Measurements from ENCODE around the gene MEMO1. TPM values are rescaled to one million over a fixed set of nuclear protein-coding genes. Genes with fewer than 3 reads are reported as not detected.

The MEMO1 gene
- total RNA-seq, 1 donor from 2014 or later, result 35.0 TPM

- Histone ChIP-seq H3K36me3 (ENCODE audit: control insufficient read depth, insufficient read depth, low read length) (no peaks in the 10 kb centered on the region), H3K27me3 (ENCODE audit: control insufficient read depth, insufficient read depth, low read length) (no peaks in the 10 kb centered on the region), H3K4me3 (ENCODE audit: low read depth, low read length) (no peak overlapping the region)
- DNase-seq (ENCODE audit: low read depth), result no peak
- TF ChIP-seq, protein P1, sequence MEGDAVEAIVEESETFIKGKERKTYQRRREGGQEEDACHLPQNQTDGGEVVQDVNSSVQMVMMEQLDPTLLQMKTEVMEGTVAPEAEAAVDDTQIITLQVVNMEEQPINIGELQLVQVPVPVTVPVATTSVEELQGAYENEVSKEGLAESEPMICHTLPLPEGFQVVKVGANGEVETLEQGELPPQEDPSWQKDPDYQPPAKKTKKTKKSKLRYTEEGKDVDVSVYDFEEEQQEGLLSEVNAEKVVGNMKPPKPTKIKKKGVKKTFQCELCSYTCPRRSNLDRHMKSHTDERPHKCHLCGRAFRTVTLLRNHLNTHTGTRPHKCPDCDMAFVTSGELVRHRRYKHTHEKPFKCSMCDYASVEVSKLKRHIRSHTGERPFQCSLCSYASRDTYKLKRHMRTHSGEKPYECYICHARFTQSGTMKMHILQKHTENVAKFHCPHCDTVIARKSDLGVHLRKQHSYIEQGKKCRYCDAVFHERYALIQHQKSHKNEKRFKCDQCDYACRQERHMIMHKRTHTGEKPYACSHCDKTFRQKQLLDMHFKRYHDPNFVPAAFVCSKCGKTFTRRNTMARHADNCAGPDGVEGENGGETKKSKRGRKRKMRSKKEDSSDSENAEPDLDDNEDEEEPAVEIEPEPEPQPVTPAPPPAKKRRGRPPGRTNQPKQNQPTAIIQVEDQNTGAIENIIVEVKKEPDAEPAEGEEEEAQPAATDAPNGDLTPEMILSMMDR (IDR thresholded peaks at IDR 0.05; ENCODE audit: insufficient read depth, low read length, poor library complexity, severe bottlenecking), result no peak
Measured at GRCh38 chr2:32002406-32002805, 8.4 kb downstream of the MEMO1 start.

GRCh38 chr2:31999438-31999837, 11.4 kb downstream of the MEMO1 start:
- no peak overlapping the region for H3K4me3 ChIP-seq (ENCODE audit: low read depth, low read length)
- no peaks in the 10 kb centered on the region for H3K27me3 ChIP-seq (ENCODE audit: control insufficient read depth, insufficient read depth, low read length)
- H3K36me3 ChIP-seq (ENCODE audit: control insufficient read depth, insufficient read depth, low read length), result no peaks in the 10 kb centered on the region
- TF ChIP-seq, protein P1 (IDR thresholded peaks at IDR 0.05; ENCODE audit: insufficient read depth, low read length, poor library complexity, severe bottlenecking), result no peak
- DNase-seq (ENCODE audit: low read depth), result no peak

- DNase-seq (ENCODE audit: low read depth), result no peak
- TF ChIP-seq, protein P1 (IDR thresholded peaks at IDR 0.05; ENCODE audit: insufficient read depth, low read length, poor library complexity, severe bottlenecking), result no peak
- Histone ChIP-seq H3K27me3 (ENCODE audit: control insufficient read depth, insufficient read depth, low read length) (no peaks in the 10 kb centered on the region), H3K36me3 (ENCODE audit: control insufficient read depth, insufficient read depth, low read length) (no peaks in the 10 kb centered on the region), H3K4me3 (ENCODE audit: low read depth, low read length) (no peak overlapping the region)
Measured at GRCh38 chr2:31998731-31999383, 12.0 kb downstream of the MEMO1 start.

DNA sequence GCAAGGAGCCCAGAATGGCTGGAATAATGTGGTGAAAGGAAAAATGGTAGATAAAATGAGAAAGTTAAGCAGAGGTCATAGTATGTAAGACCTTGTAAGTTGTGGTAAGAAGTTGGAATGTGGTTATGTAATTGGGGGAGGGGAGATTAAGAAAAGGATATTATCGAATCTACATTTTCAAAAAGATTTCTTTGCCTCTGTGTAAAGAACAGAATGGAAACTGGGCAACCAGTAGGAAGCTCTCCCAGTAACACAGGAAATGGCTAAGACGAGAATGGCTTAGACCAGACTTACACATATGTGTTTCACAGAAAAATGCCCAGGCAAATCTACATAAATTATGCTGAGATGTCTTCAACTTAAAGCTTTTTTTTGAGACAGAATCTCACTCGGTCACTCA, 13.2 kb downstream of the MEMO1 start:
- TF ChIP-seq, protein P1 (IDR thresholded peaks at IDR 0.05; ENCODE audit: insufficient read depth, low read length, poor library complexity, severe bottlenecking), result no peak
- no peak for DNase-seq (ENCODE audit: low read depth)
- Histone ChIP-seq H3K27me3 (ENCODE audit: control insufficient read depth, insufficient read depth, low read length) (no peaks in the 10 kb centered on the region), H3K4me3 (ENCODE audit: low read depth, low read length) (no peak overlapping the region), H3K36me3 (ENCODE audit: control insufficient read depth, insufficient read depth, low read length) (no peaks in the 10 kb centered on the region)

DNA sequence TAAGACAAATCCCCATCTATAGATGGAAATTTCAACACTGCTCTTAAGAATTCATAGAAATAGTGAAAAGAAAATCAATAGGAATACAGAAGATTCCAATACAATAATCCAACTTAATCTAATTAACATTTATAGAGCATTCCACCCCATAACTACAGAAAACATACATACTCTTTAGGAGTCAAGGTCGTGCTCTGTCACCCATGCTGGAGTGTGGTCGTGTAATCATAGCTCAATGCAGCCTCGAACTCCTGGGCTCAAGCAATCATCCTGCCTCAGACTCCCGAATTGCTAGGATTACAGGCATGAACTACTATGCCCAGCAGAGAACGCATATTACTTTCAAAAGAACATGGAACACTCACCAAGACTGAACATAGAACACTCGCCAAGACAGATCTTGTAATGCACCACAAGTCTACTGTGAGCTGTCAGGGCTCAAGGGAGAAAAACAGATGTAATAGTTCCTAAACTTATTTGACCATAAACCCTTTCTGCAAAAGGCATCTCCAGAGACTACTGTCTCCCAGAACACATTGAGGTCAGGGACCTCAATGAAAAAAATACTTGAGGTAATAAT, 14.1 kb downstream of the MEMO1 start:
- Histone ChIP-seq H3K4me3 (ENCODE audit: low read depth, low read length) (no peak overlapping the region), H3K36me3 (ENCODE audit: control insufficient read depth, insufficient read depth, low read length) (no peaks in the 10 kb centered on the region), H3K27me3 (ENCODE audit: control insufficient read depth, insufficient read depth, low read length) (no peaks in the 10 kb centered on the region)
- DNase-seq (ENCODE audit: low read depth), result no peak
- TF ChIP-seq, protein P1 (IDR thresholded peaks at IDR 0.05; ENCODE audit: insufficient read depth, low read length, poor library complexity, severe bottlenecking), result no peak

GRCh38 chr2:31992934-31993333, 17.9 kb downstream of the MEMO1 start:
- H3K4me3 ChIP-seq (ENCODE audit: low read depth, low read length), result no peak overlapping the region
- H3K27me3 ChIP-seq (ENCODE audit: control insufficient read depth, insufficient read depth, low read length), result no peaks in the 10 kb centered on the region
- DNase-seq (ENCODE audit: low read depth), result no peak
- H3K36me3 ChIP-seq (ENCODE audit: control insufficient read depth, insufficient read depth, low read length), result no peaks in the 10 kb centered on the region
- TF ChIP-seq, protein P1 (IDR thresholded peaks at IDR 0.05; ENCODE audit: insufficient read depth, low read length, poor library complexity, severe bottlenecking), result no peak

Data from kidney epithelial cell (primary cell).